ENCODE measurements around the gene RAB3D.
"Not testable (repeated sequence)": the region's sequence is repeated elsewhere in the genome, so short reads cannot be mapped to it uniquely, and the experiment has no call there.

GRCh38 chr19:11333838-11334237, 5.6 kb downstream of the RAB3D start:
- not testable (repeated sequence) for TF ChIP-seq ZNF565 (CRISPR knock-in tag; conservative IDR thresholded peaks at IDR 0.05; ENCODE audit: low read depth); SNAI2 (CRISPR knock-in tag; IDR thresholded peaks at IDR 0.05); ARNTL (CRISPR knock-in tag; IDR thresholded peaks at IDR 0.05; ENCODE audit: borderline replicate concordance, low read depth)
- TF ChIP-seq, protein P1, sequence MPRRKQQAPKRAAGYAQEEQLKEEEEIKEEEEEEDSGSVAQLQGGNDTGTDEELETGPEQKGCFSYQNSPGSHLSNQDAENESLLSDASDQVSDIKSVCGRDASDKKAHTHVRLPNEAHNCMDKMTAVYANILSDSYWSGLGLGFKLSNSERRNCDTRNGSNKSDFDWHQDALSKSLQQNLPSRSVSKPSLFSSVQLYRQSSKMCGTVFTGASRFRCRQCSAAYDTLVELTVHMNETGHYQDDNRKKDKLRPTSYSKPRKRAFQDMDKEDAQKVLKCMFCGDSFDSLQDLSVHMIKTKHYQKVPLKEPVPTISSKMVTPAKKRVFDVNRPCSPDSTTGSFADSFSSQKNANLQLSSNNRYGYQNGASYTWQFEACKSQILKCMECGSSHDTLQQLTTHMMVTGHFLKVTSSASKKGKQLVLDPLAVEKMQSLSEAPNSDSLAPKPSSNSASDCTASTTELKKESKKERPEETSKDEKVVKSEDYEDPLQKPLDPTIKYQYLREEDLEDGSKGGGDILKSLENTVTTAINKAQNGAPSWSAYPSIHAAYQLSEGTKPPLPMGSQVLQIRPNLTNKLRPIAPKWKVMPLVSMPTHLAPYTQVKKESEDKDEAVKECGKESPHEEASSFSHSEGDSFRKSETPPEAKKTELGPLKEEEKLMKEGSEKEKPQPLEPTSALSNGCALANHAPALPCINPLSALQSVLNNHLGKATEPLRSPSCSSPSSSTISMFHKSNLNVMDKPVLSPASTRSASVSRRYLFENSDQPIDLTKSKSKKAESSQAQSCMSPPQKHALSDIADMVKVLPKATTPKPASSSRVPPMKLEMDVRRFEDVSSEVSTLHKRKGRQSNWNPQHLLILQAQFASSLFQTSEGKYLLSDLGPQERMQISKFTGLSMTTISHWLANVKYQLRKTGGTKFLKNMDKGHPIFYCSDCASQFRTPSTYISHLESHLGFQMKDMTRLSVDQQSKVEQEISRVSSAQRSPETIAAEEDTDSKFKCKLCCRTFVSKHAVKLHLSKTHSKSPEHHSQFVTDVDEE (CRISPR knock-in tag; IDR thresholded peaks at IDR 0.05), result not testable (repeated sequence)
